Body of pancreas (tissue), 4 donors: ENCODE data around the gene CASTOR1.

ENCODE experiments used
- CTCF ChIP-seq, 7 experiments: fragments of 450-650 bp in 4 of 7; fragments of 200-600 bp in 3 of 7; sonication (generic) in 3 of 7; IDR thresholded peaks; one replicate each; pipeline ENCODE4 v1.5.1; 2016 to 2019; ENCODE audit warnings: antibody characterized with exemption in 7 of 7
- POLR2A ChIP-seq, 3 donors: fragments of 450-650 bp; IDR thresholded peaks; one replicate each; pipeline ENCODE4 v1.6.1; 2016; ENCODE audit warnings: antibody characterized with exemption in 3 of 3, mild to moderate bottlenecking in 2 of 3

- TF ChIP-seq CTCF (IDR thresholded peaks at IDR 0.05) (no peak), POLR2A (IDR thresholded peaks at IDR 0.05) (no peak)
These were observed 3.5 kb downstream of the CASTOR1 start for GRCh38 chr22:30285846-30286200.
